ENCODE results near the gene FGF14. TPM values are rescaled to one million over a fixed set of nuclear protein-coding genes. Genes with fewer than 3 reads are reported as not detected.

The FGF14 gene
- total RNA-seq, 4 donors from 2014 or later: 0.08 to 1.4 (median 0.22) TPM

GRCh38 chr13:102323012-102323411 lies 78.8 kb downstream of the FGF14 start:
- Histone ChIP-seq H3K9me3 (no peaks in the 10 kb centered on the region), H3K27me3 (no peaks in the 10 kb centered on the region), H3K36me3 (no peaks in the 10 kb centered on the region), H3K4me1 (no peaks in the 10 kb centered on the region), H3K4me3 (no peak overlapping the region), H3K27ac (no peak overlapping the region)
- no peak for TF ChIP-seq CTCF (IDR thresholded peaks at IDR 0.05)
- TF ChIP-seq EP300 (IDR thresholded peaks at IDR 0.05): no peak
- no peak for TF ChIP-seq POLR2AphosphoS5 (IDR thresholded peaks at IDR 0.05)
- TF ChIP-seq POLR2A (IDR thresholded peaks at IDR 0.05): no peak
- 93% methylated on average over 1 of the region's 1 CpG for WGBS
- no peak for DNase-seq (ENCODE audit: low spot score in 2 of 2)

DNA sequence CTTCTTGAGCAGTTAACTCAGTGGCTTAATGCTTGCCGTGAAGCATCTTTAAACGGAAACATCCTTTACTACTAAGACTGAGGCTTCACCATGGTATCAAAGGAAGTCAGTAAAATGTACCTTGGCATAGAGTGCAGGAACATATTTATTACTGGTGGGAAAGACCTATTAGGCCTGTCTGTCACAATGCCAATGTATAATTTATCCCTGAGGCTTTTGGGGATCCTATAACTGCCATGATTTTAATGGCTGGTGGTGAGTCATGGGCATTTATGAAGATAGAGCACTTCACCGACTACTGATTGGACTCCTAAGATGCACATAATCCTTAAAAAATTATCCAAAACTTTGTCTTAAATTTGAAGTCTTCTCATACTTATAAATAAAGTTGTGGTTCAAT lies 79.6 kb downstream of the FGF14 start:
- no peak for DNase-seq (ENCODE audit: low spot score in 2 of 2)
- H3K27ac ChIP-seq: no peak overlapping the region
- H3K36me3 ChIP-seq: no peaks in the 10 kb centered on the region
- no peaks in the 10 kb centered on the region for H3K9me3 ChIP-seq
- H3K4me3 ChIP-seq: no peak overlapping the region
- no peaks in the 10 kb centered on the region for H3K27me3 ChIP-seq
- TF ChIP-seq POLR2AphosphoS5 (IDR thresholded peaks at IDR 0.05): no peak
- TF ChIP-seq POLR2A (IDR thresholded peaks at IDR 0.05): no peak
- no peak for TF ChIP-seq CTCF (IDR thresholded peaks at IDR 0.05)
- TF ChIP-seq EP300 (IDR thresholded peaks at IDR 0.05): no peak
- no peaks in the 10 kb centered on the region for H3K4me1 ChIP-seq
- 39% methylated on average over 3 of the region's 3 CpGs for WGBS

DNA sequence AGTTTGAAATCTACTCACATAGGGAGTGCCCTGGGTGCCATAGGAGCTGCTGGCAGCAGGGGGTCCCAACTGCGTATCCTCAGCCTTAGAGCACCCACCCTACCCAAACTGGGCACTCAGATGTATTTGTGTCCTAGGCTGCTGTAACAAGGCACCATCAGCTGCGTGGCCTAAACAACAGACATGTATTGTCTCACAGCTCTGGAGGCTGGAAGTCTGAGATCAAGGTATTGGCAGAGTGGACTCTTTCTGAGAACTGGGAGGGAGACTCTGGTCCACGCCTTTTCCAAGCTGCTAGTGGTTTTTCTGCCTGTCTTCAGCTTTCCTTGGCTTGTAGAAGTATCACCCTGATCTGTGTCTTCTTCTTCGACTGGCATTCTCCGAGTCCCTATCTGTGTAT lies 83.6 kb downstream of the FGF14 start:
- no peak for DNase-seq (ENCODE audit: low spot score in 2 of 2)
- Histone ChIP-seq H3K4me1 (no peaks in the 10 kb centered on the region), H3K36me3 (no peaks in the 10 kb centered on the region), H3K9me3 (no peaks in the 10 kb centered on the region), H3K4me3 (no peak overlapping the region), H3K27ac (no peak overlapping the region), H3K27me3 (no peaks in the 10 kb centered on the region)
- 79% methylated on average over 5 of the region's 5 CpGs for WGBS
- TF ChIP-seq POLR2AphosphoS5 (IDR thresholded peaks at IDR 0.05) (no peak), CTCF (IDR thresholded peaks at IDR 0.05) (no peak), POLR2A (IDR thresholded peaks at IDR 0.05) (no peak), EP300 (IDR thresholded peaks at IDR 0.05) (no peak)

DNA sequence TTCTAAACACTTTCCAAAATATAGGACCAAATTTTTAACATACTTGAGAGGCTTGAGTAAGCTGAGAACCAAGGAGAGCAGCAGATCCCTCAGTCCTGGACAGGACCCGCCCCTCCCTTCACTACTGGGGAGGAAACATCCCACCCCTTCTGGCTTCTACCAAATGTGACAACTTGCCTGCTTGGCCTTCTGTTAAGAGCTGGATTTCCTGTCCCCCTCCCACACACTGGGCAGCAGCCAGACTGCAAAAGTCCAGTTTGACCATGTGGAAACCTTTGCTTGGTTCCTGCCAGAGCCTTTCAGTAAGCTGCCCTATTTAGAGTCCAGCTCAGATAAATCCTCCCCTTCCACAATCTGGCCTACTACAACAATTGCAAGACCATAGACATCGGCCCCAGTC lies 84.3 kb downstream of the FGF14 start:
- H3K4me1 ChIP-seq: no peaks in the 10 kb centered on the region
- no peak overlapping the region for H3K4me3 ChIP-seq
- peak; percentile 63 to 82 for DNase-seq (ENCODE audit: low spot score in 2 of 2)
- no peak overlapping the region for H3K27ac ChIP-seq
- no peak for TF ChIP-seq POLR2AphosphoS5 (IDR thresholded peaks at IDR 0.05)
- no peak for TF ChIP-seq POLR2A (IDR thresholded peaks at IDR 0.05)
- TF ChIP-seq EP300 (IDR thresholded peaks at IDR 0.05): no peak
- TF ChIP-seq CTCF (IDR thresholded peaks at IDR 0.05): no peak
- H3K27me3 ChIP-seq: no peaks in the 10 kb centered on the region
- WGBS: 47% methylated on average over 2 of the region's 2 CpGs
- no peaks in the 10 kb centered on the region for H3K9me3 ChIP-seq
- H3K36me3 ChIP-seq: no peaks in the 10 kb centered on the region

GRCh38 chr13:102316732-102317131 lies 85.1 kb downstream of the FGF14 start:
- no peaks in the 10 kb centered on the region for H3K9me3 ChIP-seq
- H3K4me1 ChIP-seq: no peaks in the 10 kb centered on the region
- 94% methylated on average over 3 of the region's 3 CpGs for WGBS
- H3K36me3 ChIP-seq: no peaks in the 10 kb centered on the region
- H3K4me3 ChIP-seq: no peak overlapping the region
- TF ChIP-seq POLR2AphosphoS5 (IDR thresholded peaks at IDR 0.05): no peak
- TF ChIP-seq EP300 (IDR thresholded peaks at IDR 0.05): no peak
- TF ChIP-seq CTCF (IDR thresholded peaks at IDR 0.05): no peak
- no peak for TF ChIP-seq POLR2A (IDR thresholded peaks at IDR 0.05)
- H3K27ac ChIP-seq: no peak overlapping the region
- DNase-seq (ENCODE audit: low spot score in 2 of 2): no peak
- H3K27me3 ChIP-seq: no peaks in the 10 kb centered on the region
